Measurements from ENCODE around the gene HDAC4. TPM values are rescaled to one million over a fixed set of nuclear protein-coding genes. Genes with fewer than 3 reads are reported as not detected.

The HDAC4 gene
- total and polyA plus RNA-seq, 2 experiments from 2014 or later: 8.1 to 41.8 TPM

GRCh38 chr2:239321596-239322415, 79.0 kb downstream of the HDAC4 start:
- Histone ChIP-seq H3K79me2 (replicated peaks; ENCODE audit: insufficient read depth) (peaks cover 100% of the 10 kb centered on the region), H3K27me3 (ENCODE audit: insufficient read depth) (no peaks in the 10 kb centered on the region), H2AFZ (no peak overlapping the region), H3K36me3 (ENCODE audit: insufficient read depth) (no peaks in the 10 kb centered on the region), H4K20me1 (replicated peaks; ENCODE audit: insufficient read depth) (peaks cover 4% of the 10 kb centered on the region; the same call in 1 of the 2 replicates), H3K4me1 (ENCODE audit: insufficient read depth) (no peaks in the 10 kb centered on the region), H3K27ac (ENCODE audit: low read depth) (no peak overlapping the region), H3K4me2 (no peak overlapping the region), H3K9me2 (ENCODE audit: insufficient read depth) (no peaks in the 10 kb centered on the region), H3F3A (replicated peaks; ENCODE audit: low read depth) (no peaks in the 10 kb centered on the region), H3K4me3 (no peak overlapping the region)
- peaks cover 24% of the 10 kb centered on the region for H3K4me1 Mint-ChIP-seq
- peaks cover 6% of the 10 kb centered on the region for H3K27me3 Mint-ChIP-seq (ENCODE audit: insufficient read depth, low read depth, poor library complexity)
- no peaks in the 10 kb centered on the region for H3K9me3 Mint-ChIP-seq
- no peak overlapping the region for H3K4me3 Mint-ChIP-seq
- H3K36me3 Mint-ChIP-seq (ENCODE audit: low read depth): peaks cover 10% of the 10 kb centered on the region
- ATAC-seq (no peak), DNase-seq (ENCODE audit: low spot score) (no peak)
- TF ChIP-seq ZNF462 (CRISPR knock-in tag; IDR thresholded peaks at IDR 0.05) (no peak), ETS1 (IDR thresholded peaks at IDR 0.05) (no peak), ZNF331 (CRISPR knock-in tag; IDR thresholded peaks at IDR 0.05; ENCODE audit: low read depth) (no peak), CTCF (conservative IDR thresholded peaks at IDR 0.05; ENCODE audit: low read depth in 2 of 2) (no peak), JUNB (IDR thresholded peaks at IDR 0.05; ENCODE audit: unreplicated experiment) (no peak), CREB1 (CRISPR knock-in tag; IDR thresholded peaks at IDR 0.05; ENCODE audit: low read depth) (no peak), POLR2AphosphoS5 (IDR thresholded peaks at IDR 0.05; ENCODE audit: low read depth) (no peak), NANOG (IDR thresholded peaks at IDR 0.05; ENCODE audit: borderline replicate concordance) (no peak), ZNF114 (CRISPR knock-in tag; IDR thresholded peaks at IDR 0.05) (no peak), EZH2phosphoT487 (IDR thresholded peaks at IDR 0.05; ENCODE audit: unreplicated experiment) (no peak), REST (IDR thresholded peaks at IDR 0.05; ENCODE audit: unreplicated experiment) (no peak)
- H3K27ac Mint-ChIP-seq: no peak overlapping the region

Measured in GM23338 (cell line).